Activated T-cell treated with anti-CD3 and anti-CD28 coated beads for 48 hours (primary cell): Measurements from ENCODE around the gene PTBP1.
"Not testable (repeated sequence)": the region's sequence is repeated elsewhere in the genome, so short reads cannot be mapped to it uniquely, and the experiment has no call there.

Source experiments
- DNase-seq: peaks from one replicate; pipeline ENCODE4 v3.0.0-alpha.2; 2020; ENCODE audit warnings: low read depth

The PTBP1 gene

GRCh38 chr19:853614-854220, 56.5 kb downstream of the PTBP1 start:
- DNase-seq: not testable (repeated sequence)

DNA sequence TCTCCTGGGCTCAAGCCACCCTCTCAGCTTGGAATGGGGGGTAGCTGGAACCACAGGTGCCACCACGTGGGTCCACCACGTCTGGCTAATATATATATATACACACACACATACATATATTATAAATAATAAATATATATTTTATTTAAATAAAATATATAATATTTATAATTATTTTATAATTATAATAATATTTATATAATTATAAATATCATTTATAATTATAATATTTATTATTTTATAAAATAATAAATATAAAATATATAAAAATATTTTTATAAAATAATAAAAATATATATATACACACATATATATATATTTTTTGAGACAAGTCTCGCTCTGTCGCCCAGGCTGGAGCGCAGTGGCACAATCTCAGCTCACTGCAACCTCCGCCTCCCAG, 57.3 kb downstream of the PTBP1 start:
- no peak for DNase-seq

GRCh38 chr19:855142-855541, 57.9 kb downstream of the PTBP1 start:
- no peak for DNase-seq

DNA sequence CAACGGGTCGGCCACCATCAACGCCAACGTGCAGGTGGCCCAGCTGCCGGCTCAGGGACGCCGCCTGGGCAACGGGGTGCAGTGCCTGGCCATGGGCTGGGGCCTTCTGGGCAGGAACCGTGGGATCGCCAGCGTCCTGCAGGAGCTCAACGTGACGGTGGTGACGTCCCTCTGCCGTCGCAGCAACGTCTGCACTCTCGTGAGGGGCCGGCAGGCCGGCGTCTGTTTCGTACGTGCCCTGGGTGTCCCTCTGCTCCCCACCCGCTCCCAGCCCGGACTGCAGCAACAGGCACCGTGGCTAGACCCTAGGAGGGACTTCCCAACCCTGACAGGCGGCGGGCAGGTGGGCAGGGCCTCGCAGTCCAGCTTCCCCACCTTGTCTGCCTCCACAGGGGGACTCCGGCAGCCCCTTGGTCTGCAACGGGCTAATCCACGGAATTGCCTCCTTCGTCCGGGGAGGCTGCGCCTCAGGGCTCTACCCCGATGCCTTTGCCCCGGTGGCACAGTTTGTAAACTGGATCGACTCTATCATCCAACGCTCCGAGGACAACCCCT, 58.4 kb downstream of the PTBP1 start:
- no peak for DNase-seq

DNA sequence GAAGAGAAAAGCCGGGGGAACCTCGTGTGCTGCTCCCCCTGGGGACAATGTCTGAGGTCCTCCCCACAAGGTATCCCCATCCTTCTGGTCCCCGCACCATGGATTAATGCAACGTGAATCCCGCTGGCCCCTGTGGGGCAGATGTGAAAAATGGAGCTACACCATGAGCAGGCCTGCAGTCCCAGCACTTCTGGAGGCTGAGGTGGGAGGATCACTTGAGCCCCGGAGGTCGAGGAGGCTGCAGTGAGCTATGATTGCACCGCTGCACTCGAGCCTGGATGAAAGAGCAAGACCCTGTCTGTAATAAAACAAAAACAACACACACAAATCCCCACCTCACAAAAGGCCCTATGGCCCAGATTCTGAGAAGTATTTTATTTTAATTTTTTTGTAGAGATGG, 61.0 kb downstream of the PTBP1 start:
- DNase-seq: no peak

- DNase-seq: no peak
These were observed 61.9 kb downstream of the PTBP1 start, which contains the start of gene CFD for GRCh38 chr19:858868-859843. Gene CFD, plus strand, starts transcription at chr19:859664. Its CDS starts 26 bp downstream, at chr19:859690.

DNA sequence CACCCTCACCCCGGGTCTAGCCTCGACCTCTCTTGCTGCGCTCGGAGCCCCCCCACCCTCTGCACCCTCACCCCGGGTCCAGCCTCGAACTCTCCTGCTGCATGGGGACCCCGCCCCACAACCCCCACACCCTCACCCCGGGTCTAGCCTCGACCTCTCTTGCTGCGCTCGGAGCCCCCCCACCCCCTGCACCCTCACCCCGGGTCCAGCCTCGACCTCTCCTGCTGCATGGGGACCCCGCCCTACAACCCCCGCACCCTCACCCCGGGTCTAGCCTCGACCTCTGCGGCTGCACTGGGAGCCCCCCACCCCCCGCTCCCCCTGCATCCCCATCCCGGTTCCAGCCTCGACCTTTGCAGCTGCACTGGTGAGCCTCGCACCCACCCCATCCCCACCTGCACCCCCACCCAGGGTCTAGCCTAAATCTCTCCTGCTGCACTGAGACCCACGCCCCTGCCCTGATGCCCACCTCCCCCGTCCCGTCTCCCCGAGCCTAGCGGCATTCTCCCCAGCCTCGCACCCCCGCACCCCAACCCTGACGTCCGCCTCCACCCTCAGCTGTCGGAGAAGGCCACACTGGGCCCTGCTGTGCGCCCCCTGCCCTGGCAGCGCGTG, 64.0 kb downstream of the PTBP1 start:
- no peak for DNase-seq
